Fibroblast of the aortic adventitia (primary cell): Measurements from ENCODE around the gene FAM53B. TPM values are rescaled to one million over a fixed set of nuclear protein-coding genes. Genes with fewer than 3 reads are reported as not detected.

Source experiments
- DNase-seq: peaks from one replicate; pipeline ENCODE4 v3.0.0-alpha.2; 2010; ENCODE audit warnings: low read depth
- H3K4me3 ChIP-seq: 2 replicates; pipeline ENCODE4 v1.5.1; 2011; ENCODE audit warnings: low read depth, mild to moderate bottlenecking, control low read depth, low read length, moderate library complexity
- CTCF ChIP-seq: IDR thresholded peaks from 2 replicates; pipeline ENCODE4 v1.5.1; 2011; ENCODE audit warnings: mild to moderate bottlenecking, low read length, control low read depth, inconsistent platforms; ENCODE audit not compliant: insufficient read depth
- total RNA-seq: library from RNA; depleted of rRNA; stranded (reverse); fragments of >200 nt; gene quantifications from 2 replicates; pipeline ENCODE4 v1.2.3, GENCODE V29; 2012; ENCODE audit warnings: low replicate concordance

Gene FAM53B
- total RNA-seq, 1 donor: 9.2 TPM

DNA sequence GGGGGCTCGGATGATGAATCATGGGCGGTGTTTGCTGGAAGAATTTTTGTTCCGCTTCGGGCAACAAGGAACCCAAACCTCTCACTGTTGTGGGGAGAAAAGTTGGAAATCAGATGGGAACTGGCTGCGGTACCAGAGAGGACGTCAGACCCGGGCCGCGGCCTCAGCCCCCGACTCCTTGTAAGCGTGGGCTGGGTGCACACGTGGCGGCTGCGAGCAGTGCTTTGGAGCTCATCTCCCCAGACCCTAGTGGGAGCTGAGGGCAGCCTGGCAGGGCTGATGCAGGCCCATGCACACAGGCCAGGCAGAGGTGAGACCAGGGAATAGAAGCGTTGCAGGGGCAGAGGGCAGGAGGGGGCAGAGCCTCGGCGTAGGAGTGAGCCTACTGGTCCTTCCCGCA is 136.5 kb downstream of the FAM53B start:
- no peak overlapping the region for H3K4me3 ChIP-seq
- DNase-seq: no peak
- no peak for TF ChIP-seq CTCF

DNA sequence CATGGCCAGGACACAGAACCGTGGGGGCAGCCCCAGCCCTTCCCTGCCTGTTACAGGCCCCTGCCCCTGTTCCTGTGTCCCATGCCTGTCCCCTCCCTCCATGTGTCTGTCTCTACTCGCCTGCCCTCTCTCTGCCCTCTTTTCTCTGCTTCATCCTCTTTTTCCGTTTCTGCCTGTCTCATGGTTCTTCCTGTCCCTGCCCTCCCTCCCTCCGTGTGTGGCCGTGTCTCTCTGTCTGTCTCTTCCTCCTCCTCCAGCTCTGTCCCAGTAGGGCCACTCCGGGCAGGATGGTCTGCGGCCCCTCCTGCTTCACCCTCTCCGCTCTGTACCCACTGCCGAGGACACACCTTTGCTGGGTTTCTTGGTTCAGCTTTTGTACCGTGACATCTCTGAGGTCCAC is 137.4 kb downstream of the FAM53B start:
- no peak for TF ChIP-seq CTCF
- DNase-seq: no peak
- no peak overlapping the region for H3K4me3 ChIP-seq

- no peak overlapping the region for H3K4me3 ChIP-seq
- no peak for TF ChIP-seq CTCF
- no peak for DNase-seq
Observed at GRCh38 chr10:124605856-124606812, 138.0 kb downstream of the FAM53B start.

GRCh38 chr10:124605481-124605855 is 138.7 kb downstream of the FAM53B start:
- TF ChIP-seq CTCF: no peak
- no peak overlapping the region for H3K4me3 ChIP-seq
- DNase-seq: no peak

GRCh38 chr10:124605001-124605370 is 139.2 kb downstream of the FAM53B start:
- TF ChIP-seq CTCF: no peak
- no peak for DNase-seq
- H3K4me3 ChIP-seq: no peak overlapping the region

DNA sequence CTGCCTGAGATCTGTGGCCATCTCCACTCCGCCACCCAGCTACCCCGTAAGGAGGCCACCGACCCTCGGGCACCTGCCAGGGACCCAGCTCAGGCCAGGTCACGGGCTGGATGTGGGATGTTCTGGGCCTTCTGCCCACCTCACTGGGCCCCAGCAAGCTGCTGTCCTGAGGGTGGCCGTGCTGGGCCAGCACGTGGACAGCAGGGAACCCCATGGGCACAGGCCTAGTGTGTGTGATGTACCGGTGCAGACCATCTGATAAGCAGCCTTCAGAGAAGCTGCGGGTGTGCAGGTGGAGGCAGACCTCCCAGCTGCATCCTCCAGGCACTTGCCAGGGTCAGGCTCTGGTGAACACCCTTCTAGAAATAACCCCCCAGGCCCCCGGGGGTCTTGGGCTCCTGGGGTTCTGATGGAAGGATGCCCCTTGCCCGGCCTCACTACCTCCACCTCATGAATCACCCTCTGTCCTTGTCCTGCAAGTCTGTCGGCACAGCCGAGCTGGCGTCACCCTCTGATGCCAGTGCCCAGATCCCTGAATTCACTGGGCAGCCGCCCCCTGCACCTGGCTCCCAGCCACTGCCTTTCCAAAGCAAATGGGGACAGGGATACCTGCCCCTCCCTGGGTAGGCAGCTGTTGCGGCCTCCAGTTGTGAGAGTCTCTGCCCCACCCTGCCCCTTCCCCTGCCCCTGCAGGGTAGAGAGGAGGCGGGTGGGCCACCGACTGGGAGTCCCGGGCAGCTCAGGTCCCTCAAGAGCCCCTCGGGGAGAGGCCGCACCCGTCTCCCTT is 139.8 kb downstream of the FAM53B start:
- no peak overlapping the region for H3K4me3 ChIP-seq
- TF ChIP-seq CTCF: no peak
- no peak for DNase-seq
